Measurements from ENCODE around the gene CFAP299. TPM values are rescaled to one million over a fixed set of nuclear protein-coding genes. Genes with fewer than 3 reads are reported as not detected.

The CFAP299 gene
- total and polyA plus RNA-seq, 4 donors, result 2.8 to 30.2 (median 6.6) TPM

- H3K4me1 ChIP-seq (ENCODE audit: control insufficient read depth in 5 of 5, insufficient read depth in 5 of 5, low read length in 5 of 5), result no peaks in the 10 kb centered on the region
- no peaks in the 10 kb centered on the region for H3K27me3 ChIP-seq (ENCODE audit: control insufficient read depth in 3 of 3, insufficient read depth in 3 of 3, low read length in 2 of 3)
- no peak for TF ChIP-seq CTCF (IDR thresholded peaks at IDR 0.05; ENCODE audit: control extremely low read depth, extremely low read depth)
- no peak overlapping the region for H3K4me3 ChIP-seq
- H3K9me3 ChIP-seq (ENCODE audit: control insufficient read depth in 4 of 4, insufficient read depth in 3 of 4, low read length in 3 of 4), result no peaks in the 10 kb centered on the region
- no peak for DNase-seq
- no peaks in the 10 kb centered on the region for H3K36me3 ChIP-seq (ENCODE audit: control insufficient read depth in 4 of 4, insufficient read depth in 4 of 4, low read length in 4 of 4)
- no peak overlapping the region for H3K9ac ChIP-seq (ENCODE audit: insufficient read depth in 1 of 2, low read length in 2 of 2)
- no peak overlapping the region for H3K27ac ChIP-seq (ENCODE audit: low read depth in 1 of 2, low read length in 1 of 2)
- no peak for ATAC-seq (ENCODE audit: insufficient read depth, low FRiP score)
- WGBS, 2 donors, result 88 to 95% methylated on average over 2 of the region's 2 CpGs
Observed at GRCh38 chr4:80594701-80595100, 259.2 kb downstream of the CFAP299 start.

GRCh38 chr4:80608281-80608980 lies 272.9 kb downstream of the CFAP299 start:
- Histone ChIP-seq H3K4me1 (ENCODE audit: control insufficient read depth in 5 of 5, insufficient read depth in 5 of 5, low read length in 5 of 5) (no peaks in the 10 kb centered on the region), H3K27me3 (ENCODE audit: control insufficient read depth in 3 of 3, insufficient read depth in 3 of 3, low read length in 2 of 3) (no peaks in the 10 kb centered on the region), H3K9me3 (ENCODE audit: control insufficient read depth in 4 of 4, insufficient read depth in 3 of 4, low read length in 3 of 4) (peaks cover 0 to 3% (median 0%) of the 10 kb centered on the region in 4 donors), H3K36me3 (ENCODE audit: control insufficient read depth in 4 of 4, insufficient read depth in 4 of 4, low read length in 4 of 4) (no peaks in the 10 kb centered on the region), H3K4me3 (no peak overlapping the region), H3K9ac (ENCODE audit: insufficient read depth in 1 of 2, low read length in 2 of 2) (no peak overlapping the region), H3K27ac (ENCODE audit: low read depth in 1 of 2, low read length in 1 of 2) (no peak overlapping the region)
- TF ChIP-seq CTCF (IDR thresholded peaks at IDR 0.05; ENCODE audit: control extremely low read depth, extremely low read depth), result no peak
- ATAC-seq (ENCODE audit: insufficient read depth, low FRiP score) (no peak), DNase-seq (no peak)
- WGBS, 2 donors, result 82 to 83% methylated on average over 3 of the region's 3 CpGs

GRCh38 chr4:80610199-80610598 lies 274.7 kb downstream of the CFAP299 start:
- DNase-seq, result no peak
- ATAC-seq (ENCODE audit: insufficient read depth, low FRiP score), result no peak
- no peak overlapping the region for H3K27ac ChIP-seq (ENCODE audit: low read depth in 1 of 2, low read length in 1 of 2)
- no peaks in the 10 kb centered on the region for H3K36me3 ChIP-seq (ENCODE audit: control insufficient read depth in 4 of 4, insufficient read depth in 4 of 4, low read length in 4 of 4)
- 94 to 100% methylated on average over 1 of the region's 1 CpG for WGBS, 2 donors
- peaks cover 0 to 3% (median 0%) of the 10 kb centered on the region in 4 donors for H3K9me3 ChIP-seq (ENCODE audit: control insufficient read depth in 4 of 4, insufficient read depth in 3 of 4, low read length in 3 of 4)
- peaks cover 0 to 1% (median 0%) of the 10 kb centered on the region in 5 donors for H3K4me1 ChIP-seq (ENCODE audit: control insufficient read depth in 5 of 5, insufficient read depth in 5 of 5, low read length in 5 of 5)
- H3K27me3 ChIP-seq (ENCODE audit: control insufficient read depth in 3 of 3, insufficient read depth in 3 of 3, low read length in 2 of 3), result no peaks in the 10 kb centered on the region
- H3K9ac ChIP-seq (ENCODE audit: insufficient read depth in 1 of 2, low read length in 2 of 2), result no peak overlapping the region
- TF ChIP-seq CTCF (IDR thresholded peaks at IDR 0.05; ENCODE audit: control extremely low read depth, extremely low read depth), result no peak
- H3K4me3 ChIP-seq, result no peak overlapping the region

Measured in lung (tissue), 12 donors.